IMR-90 (cell line): ENCODE data around the gene ZNF157.

Experiments used
- POLR2A ChIP-seq: IDR thresholded peaks from 2 replicates; pipeline ENCODE4 v1.6.1; 2012; ENCODE audit warnings: mild to moderate bottlenecking, low read depth, low read length
- TF ChIP-seq, protein P1 (sequence below): conservative IDR thresholded peaks from 2 replicates; pipeline ENCODE4 v1.5.1; 2012; ENCODE audit warnings: mild to moderate bottlenecking, low read depth, low read length, improper control_type of control experiment

DNA sequence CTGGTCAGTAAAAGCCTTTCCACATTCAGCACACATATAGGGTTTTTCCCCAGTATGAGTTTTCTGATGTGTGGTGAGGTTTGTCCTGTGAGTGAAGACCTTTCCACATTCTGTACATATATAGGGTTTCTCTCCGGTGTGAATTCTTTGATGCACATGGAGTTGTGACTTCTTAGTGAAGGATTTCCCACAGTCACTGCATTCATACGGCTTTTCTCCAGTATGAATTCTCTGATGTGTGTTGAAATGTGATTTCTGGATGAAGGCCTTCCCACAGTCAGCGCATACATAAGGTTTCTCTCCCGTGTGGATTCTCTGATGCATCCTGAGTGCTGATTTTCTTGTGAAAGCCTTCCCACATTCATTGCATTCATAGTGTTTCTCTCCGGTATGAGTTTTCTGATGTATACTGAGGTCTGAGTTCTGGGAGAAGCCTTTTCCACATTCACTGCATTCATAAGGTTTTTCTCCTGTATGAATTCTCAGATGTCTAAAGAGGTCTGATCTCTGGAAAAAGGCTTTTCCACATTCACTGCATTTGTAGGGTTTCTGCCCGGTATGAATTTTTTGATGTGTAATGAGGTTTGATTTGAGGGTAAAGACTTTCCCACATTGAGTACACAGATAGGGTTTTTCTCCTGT lies 77.9 kb downstream of the ZNF157 start:
- TF ChIP-seq, protein P1, sequence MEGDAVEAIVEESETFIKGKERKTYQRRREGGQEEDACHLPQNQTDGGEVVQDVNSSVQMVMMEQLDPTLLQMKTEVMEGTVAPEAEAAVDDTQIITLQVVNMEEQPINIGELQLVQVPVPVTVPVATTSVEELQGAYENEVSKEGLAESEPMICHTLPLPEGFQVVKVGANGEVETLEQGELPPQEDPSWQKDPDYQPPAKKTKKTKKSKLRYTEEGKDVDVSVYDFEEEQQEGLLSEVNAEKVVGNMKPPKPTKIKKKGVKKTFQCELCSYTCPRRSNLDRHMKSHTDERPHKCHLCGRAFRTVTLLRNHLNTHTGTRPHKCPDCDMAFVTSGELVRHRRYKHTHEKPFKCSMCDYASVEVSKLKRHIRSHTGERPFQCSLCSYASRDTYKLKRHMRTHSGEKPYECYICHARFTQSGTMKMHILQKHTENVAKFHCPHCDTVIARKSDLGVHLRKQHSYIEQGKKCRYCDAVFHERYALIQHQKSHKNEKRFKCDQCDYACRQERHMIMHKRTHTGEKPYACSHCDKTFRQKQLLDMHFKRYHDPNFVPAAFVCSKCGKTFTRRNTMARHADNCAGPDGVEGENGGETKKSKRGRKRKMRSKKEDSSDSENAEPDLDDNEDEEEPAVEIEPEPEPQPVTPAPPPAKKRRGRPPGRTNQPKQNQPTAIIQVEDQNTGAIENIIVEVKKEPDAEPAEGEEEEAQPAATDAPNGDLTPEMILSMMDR: no peak
- no peak for TF ChIP-seq POLR2A
